Measurements from ENCODE around the gene LPAR2.
"Not testable (repeated sequence)": the region's sequence is repeated elsewhere in the genome, so short reads cannot be mapped to it uniquely, and the experiment has no call there.

Gene LPAR2

GRCh38 chr19:19630062-19630414, 2.0 kb upstream of the LPAR2 start:
- DNase-seq = no peak

DNA sequence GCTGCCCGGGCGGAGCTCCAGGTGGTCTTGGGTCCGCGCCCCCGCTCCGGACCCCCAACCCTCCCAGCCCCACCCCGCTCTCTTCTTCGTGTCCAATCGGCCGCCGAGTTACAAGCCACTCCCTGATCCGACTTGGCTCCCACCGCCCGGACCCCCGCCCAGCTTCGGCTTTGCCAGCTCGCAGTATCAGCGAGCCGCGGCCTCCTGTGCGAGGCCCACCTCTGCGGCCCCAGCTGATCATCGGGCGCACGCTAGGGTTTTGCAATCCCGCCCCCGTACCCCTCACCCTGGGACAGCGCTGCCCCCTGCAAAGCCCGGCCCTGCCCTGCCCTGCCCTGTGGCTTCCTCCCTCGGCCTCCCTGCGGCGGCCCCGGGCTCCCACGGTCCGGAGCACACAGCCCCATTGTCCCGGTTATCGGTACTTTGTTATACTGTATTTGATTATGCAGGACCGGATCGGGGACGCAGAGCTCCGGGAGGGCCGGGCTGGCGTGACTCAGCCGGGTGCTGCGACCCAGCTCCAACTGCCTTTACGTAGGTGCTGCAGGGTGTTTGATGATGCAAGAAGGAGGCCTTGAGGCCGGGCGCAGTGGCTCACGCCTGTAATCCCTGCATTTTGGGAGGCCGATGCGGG, 598 bp upstream of the LPAR2 start:
- DNase-seq = peak; percentile 64

DNA sequence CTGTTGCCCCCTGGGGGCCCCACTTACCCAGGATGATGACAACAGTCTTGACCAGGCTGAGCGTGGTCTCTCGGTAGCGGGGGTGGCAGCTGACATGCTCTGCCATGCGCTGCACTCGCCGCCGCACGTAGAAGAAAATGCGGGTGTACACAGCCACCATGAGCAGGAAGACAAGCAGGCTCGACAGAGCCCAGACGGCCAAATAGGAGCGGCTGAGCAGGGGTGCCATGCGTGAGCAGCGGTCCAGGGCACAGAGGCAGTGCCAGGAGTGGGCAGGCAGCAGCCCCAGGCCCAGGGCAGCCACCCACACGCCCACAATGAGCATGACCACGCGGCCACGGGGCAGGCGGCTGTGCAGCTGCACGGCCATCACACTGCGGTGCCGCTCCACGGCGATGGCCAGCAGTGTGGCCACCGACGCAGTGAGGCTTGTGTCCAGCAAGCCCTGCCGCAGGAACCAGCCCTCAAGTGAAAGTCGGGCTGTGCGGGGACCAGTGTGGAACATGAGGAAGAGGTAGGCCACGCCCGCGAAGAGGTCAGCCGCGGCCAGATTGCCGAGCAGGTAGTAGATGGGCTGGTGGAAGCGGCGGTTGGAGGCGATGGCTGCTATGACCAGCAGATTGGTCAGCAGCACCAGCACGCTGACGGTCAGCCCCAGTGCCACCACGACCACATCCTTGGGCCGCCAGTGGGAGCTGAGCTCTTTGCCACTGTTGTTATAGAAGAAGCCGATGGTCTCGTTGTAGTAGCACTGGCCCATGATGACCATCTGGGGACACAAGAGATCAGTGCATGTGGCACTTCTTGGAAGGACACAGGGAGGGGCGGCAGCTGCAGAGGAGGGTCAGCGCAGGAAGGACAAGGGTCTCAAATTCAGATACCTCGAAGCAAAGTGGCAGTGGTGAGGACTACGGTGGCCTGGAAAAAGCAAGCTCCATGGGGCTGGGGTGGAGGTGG, 1.2 kb downstream of the LPAR2 start:
- DNase-seq = no peak

GRCh38 chr19:19624032-19624570, 3.9 kb downstream of the LPAR2 start:
- DNase-seq = no peak

GRCh38 chr19:19623383-19623782, 4.6 kb downstream of the LPAR2 start:
- no peak for DNase-seq

DNA sequence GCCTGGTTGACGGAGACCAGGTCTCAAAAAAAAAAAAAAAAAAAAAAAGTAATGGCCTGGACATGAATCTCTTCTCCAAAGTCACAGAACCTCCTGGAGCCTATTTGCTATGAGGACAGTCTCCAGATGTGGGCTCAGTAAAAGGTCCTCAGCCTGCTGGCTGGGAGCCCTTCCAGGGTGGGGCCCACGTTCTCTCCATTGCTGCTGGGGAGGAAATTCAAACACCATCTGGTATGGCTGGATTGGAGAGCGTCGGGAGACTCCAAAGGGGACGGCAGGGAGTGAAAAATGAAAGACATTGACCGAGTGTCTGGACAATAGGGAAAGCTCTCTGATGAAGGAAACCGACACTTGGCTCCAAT, 8.2 kb downstream of the LPAR2 start:
- no peak for DNase-seq

- no peak for DNase-seq
Measured at GRCh38 chr19:19619181-19619848, 8.7 kb downstream of the LPAR2 start.

GRCh38 chr19:19618219-19619051, 9.6 kb downstream of the LPAR2 start, which contains the start of gene PBX4:
TSS of gene PBX4 (minus strand) at chr19:19618687. CDS start at chr19:19618629, 58 bp downstream.
- peak; percentile 94 for DNase-seq

DNA sequence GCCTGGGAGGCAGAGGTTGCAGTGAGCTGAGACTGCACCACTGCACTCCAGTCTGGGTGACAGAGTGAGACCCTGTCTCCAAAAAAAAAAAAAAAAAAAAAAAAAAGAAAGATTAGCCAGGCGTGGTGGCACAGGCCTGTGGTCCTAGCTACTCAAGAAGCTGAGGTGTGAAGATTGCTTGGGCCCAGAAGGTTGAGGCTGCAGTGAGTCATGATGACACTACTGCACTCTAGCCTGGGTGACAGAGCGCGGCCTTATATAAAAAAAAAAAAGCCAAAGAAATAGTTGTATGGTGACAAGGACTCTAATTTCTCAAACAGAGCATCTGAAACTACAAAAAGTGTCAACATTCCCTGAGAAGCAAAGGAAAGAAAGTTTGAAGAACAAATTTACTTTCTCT, 12.9 kb downstream of the LPAR2 start:
- DNase-seq = peak; percentile 69

GRCh38 chr19:19613506-19613905, 14.5 kb downstream of the LPAR2 start:
- DNase-seq = peak; percentile 48

GRCh38 chr19:19610376-19611202, 17.4 kb downstream of the LPAR2 start:
- no peak for DNase-seq

DNA sequence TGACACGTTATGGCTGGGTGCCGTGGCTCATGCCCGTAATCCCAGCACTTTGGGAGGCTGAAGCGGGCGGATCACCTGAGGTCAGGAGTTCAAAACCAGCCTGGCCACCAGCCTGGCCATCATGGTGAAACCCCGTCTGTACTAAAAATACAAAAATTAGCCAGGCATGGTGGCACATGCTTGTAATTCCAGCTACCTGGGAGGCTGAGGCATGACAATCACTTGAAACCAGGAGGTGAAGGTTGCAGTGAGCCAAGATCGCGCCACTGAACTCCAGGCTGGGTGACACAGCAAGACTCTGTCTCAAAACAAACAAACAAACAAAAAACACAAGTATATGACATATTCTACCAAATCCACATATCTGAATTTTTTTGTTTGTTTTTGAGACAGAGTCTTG, 21.3 kb downstream of the LPAR2 start:
- DNase-seq = not testable (repeated sequence)

GRCh38 chr19:19606021-19606420, 22.0 kb downstream of the LPAR2 start:
- no peak for DNase-seq

DNA sequence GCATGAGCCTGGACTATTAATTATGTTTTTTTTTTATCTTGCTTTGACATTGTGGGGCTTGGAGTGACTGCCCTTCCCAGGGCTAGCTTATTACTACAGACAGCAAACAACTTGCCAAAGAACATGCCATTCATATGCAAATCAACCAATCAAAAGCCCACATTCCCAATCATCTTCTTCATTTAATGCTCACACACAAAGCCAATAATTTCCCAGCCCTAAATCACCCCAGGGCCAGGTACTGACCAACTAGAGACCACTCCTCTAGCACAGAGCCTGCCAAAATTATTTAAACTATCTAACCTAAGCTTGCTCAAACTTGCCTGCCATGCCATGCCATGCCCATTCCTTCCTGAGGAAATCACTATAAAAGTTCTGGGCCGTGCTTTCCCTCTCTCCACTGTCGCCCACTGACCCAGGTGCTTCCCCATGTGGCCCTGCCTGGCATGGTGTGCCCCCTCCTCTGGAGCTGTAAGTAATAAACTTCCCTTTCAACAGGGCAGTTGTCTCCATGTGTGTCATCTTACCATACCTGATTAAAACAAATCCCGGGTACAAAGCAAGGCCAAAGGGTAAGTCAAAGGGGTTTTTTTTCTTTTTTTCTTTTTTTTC, 25.2 kb downstream of the LPAR2 start:
- no peak for DNase-seq

DNA sequence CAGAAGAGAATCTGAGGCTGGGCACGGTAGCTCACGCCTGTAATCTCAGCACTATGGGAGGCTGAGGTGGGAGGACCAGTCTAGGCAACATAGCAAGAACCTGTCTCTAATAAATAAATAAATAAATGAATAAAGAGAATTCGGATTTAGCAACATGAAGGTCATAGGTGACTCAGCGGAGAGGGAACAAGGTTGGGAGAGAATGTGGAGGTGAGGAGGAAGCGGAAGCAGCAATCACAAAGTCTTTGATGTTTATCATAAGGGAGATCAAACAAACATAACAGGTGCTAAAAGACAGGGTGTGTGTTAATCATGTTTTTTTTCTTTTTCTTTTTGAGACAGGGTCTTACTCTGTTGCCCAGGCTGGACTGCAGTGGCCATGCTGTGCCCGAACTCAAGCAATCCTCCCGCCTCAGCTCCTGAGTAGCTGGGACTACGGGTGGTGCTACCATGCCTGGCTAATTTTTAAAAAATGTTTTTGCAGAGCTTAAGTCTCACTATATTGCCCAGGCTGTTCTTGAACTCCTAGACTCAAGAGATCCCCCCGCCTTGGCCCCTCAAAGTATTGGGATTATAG, 25.8 kb downstream of the LPAR2 start:
- no peak for DNase-seq

DNA sequence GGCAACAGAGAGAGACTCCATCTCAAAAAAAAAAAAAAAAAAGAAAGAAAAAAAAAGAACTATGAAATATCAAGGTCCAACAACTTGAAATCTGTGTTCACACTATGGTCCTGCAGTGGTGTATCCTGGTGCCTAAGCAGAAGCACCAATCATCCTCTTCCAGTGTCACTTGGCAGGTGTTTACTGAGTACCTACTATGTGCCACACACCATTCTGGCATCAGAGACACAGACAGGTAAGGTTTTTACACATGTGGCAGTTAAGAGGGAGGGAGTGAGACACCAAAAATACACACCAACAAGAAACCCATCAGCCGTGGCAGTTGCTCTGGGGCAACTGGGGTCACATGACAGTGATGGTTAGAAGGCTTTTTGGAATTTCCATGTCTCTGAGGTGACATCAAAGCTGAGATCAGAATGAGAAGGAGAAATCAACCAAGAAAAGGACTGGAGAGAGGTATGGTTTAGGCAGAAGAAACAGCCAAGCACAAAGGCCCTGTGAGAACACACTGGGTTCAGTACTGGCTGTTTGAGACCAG, 27.2 kb downstream of the LPAR2 start:
- DNase-seq = no peak

- not testable (repeated sequence) for DNase-seq
Measured at GRCh38 chr19:19598728-19599451, 29.1 kb downstream of the LPAR2 start.

- DNase-seq = no peak
Measured at GRCh38 chr19:19597809-19598306, 30.2 kb downstream of the LPAR2 start.

DNA sequence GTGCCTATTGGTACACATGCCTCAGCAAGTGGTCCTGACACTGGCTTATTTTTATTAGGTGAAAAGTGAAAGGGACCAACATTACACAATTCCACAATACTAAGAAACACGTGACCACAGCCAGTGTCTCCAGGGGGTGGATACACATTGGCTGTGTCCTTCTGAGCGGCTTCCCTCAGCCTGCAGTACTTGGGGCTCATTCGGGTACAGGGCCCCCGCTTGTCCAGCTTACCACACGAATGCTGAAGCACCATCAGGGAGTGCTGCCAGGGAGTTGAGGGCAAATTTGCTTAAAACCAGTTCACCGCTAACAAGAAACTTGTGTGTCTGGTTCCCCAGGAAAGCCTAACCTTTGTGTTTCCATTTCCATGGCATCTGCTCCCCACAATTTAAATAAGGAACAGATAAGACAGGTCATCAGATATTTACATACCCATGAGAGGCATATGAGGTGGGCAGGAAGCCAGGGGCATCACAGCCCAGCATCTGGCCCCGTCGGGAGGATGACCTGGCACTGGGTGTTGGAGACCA, 32.8 kb downstream of the LPAR2 start:
- peak; percentile 46 for DNase-seq

Data from EL (cell line).